Prostate gland (tissue), 2 donors: Measurements from ENCODE around the gene THEM4. TPM values are rescaled to one million over a fixed set of nuclear protein-coding genes. Genes with fewer than 3 reads are reported as not detected.

Experiments used
- DNase-seq: peaks from one replicate; pipeline ENCODE4 v3.0.0-alpha.2; 2019; ENCODE audit warnings: low spot score
- H3K27ac ChIP-seq, 2 donors: fragments of 200-600 bp; sonication (generic); 2 replicates each; pipeline ENCODE4 v1.5.1; 2017 to 2019
- H3K27me3 ChIP-seq: fragments of 200-600 bp; sonication (generic); replicated peaks from 2 replicates; pipeline ENCODE4 v1.5.1; 2019; ENCODE audit not compliant: insufficient read depth
- H3K36me3 ChIP-seq, 2 donors: fragments of 200-600 bp; sonication (generic); 1 replicate in 1 of 2; 2 replicates in 1 of 2; pipeline versions ENCODE4 v1.5.1 to v1.8.1; 2017 to 2019
- H3K4me1 ChIP-seq: fragments of 200-600 bp; sonication (generic); replicated peaks from 2 replicates; pipeline ENCODE4 v1.5.1; 2019
- H3K4me3 ChIP-seq, 2 donors: fragments of 200-600 bp; sonication (generic); 2 replicates each; pipeline ENCODE4 v1.5.1; 2017 to 2019
- H3K9me3 ChIP-seq: fragments of 200-600 bp; sonication (generic); 2 replicates; pipeline ENCODE4 v1.5.1; 2017
- POLR2A ChIP-seq: fragments of 450-650 bp; IDR thresholded peaks from one replicate; pipeline ENCODE4 v1.6.1; 2016; ENCODE audit warnings: antibody characterized with exemption, mild to moderate bottlenecking
- POLR2AphosphoS5 ChIP-seq: sonication (generic); formaldehyde crosslinking; IDR thresholded peaks from one replicate; pipeline ENCODE4 v1.6.1; 2017; ENCODE audit warnings: antibody characterized with exemption
- WGBS: methylation state at CpG from one replicate; pipeline ENCODE4 v1.1.5; 2018; 5-methylcytosine and 5-hydroxymethylcytosine counted together
- intact Hi-C: fragments of 100-400 bp; cut with DNase I; formaldehyde crosslinking; loops from one replicate; pipeline ENCODE4 v1.14.2; 2022
- total RNA-seq, 2 donors: library from RNA; depleted of rRNA; stranded (reverse); fragments of >200 nt; gene quantifications; one replicate each; pipeline ENCODE4 v1.1.0, GENCODE V29; 2016
- TF ChIP-seq, protein P1 (sequence below), 4 experiments: fragments of 200-600 bp in 2 of 4; fragments of 450-650 bp in 2 of 4; sonication (generic) in 2 of 4; IDR thresholded peaks; 1 replicate in 3 of 4; 2 replicates in 1 of 4; pipeline ENCODE4 v1.5.1; 2016 to 2019; ENCODE audit warnings: antibody characterized with exemption in 4 of 4, mild to moderate bottlenecking in 2 of 4, moderate library complexity in 2 of 4

The THEM4 gene
- total RNA-seq, 2 donors from 2014 or later, result 21.2 to 30.3 TPM

- Histone ChIP-seq H3K27ac (peak overlapping the region in 1 of 2 donors; percentile 54), H3K4me1 (no peaks in the 10 kb centered on the region), H3K27me3 (no peaks in the 10 kb centered on the region), H3K4me3 (no peak overlapping the region), H3K9me3 (no peaks in the 10 kb centered on the region), H3K36me3 (no peaks in the 10 kb centered on the region)
- TF ChIP-seq, protein P1, sequence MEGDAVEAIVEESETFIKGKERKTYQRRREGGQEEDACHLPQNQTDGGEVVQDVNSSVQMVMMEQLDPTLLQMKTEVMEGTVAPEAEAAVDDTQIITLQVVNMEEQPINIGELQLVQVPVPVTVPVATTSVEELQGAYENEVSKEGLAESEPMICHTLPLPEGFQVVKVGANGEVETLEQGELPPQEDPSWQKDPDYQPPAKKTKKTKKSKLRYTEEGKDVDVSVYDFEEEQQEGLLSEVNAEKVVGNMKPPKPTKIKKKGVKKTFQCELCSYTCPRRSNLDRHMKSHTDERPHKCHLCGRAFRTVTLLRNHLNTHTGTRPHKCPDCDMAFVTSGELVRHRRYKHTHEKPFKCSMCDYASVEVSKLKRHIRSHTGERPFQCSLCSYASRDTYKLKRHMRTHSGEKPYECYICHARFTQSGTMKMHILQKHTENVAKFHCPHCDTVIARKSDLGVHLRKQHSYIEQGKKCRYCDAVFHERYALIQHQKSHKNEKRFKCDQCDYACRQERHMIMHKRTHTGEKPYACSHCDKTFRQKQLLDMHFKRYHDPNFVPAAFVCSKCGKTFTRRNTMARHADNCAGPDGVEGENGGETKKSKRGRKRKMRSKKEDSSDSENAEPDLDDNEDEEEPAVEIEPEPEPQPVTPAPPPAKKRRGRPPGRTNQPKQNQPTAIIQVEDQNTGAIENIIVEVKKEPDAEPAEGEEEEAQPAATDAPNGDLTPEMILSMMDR (IDR thresholded peaks at IDR 0.05), result no peak
- TF ChIP-seq POLR2A (no peak), POLR2AphosphoS5 (no peak)
- intact Hi-C loops, result no loop called here
- 42% methylated on average over 3 of the region's 3 CpGs for WGBS
- DNase-seq, result no peak
Measured at GRCh38 chr1:151935154-151935553, 25.8 kb upstream of the THEM4 start.

DNA sequence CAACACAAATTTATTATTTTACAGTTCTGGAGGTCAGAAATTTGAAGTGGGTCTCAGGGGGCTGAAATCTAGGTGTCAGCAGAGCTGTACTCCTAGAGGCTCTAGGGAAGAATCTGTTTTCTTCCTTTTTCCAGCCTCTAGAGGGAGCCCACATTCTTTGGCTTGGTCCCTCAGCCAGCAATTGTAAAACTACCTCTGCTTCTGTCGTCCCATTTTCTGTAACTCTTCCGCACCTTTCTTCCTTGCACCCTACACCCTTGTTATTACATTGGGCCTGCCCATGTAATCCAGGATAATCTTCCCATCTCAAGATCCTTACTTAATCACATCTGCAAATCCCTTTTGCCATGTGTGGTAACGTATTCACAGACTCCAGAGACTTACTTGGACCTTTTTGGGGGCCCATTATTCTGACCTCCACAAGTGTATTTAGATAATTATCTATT lies 24.8 kb upstream of the THEM4 start:
- Histone ChIP-seq H3K9me3 (no peaks in the 10 kb centered on the region), H3K4me1 (no peaks in the 10 kb centered on the region), H3K4me3 (no peak overlapping the region), H3K36me3 (no peaks in the 10 kb centered on the region), H3K27ac (no peak overlapping the region), H3K27me3 (no peaks in the 10 kb centered on the region)
- peak; percentile 52 for DNase-seq
- intact Hi-C loops, result no loop called here
- 27% methylated on average over 3 of the region's 3 CpGs for WGBS
- TF ChIP-seq POLR2A (no peak), POLR2AphosphoS5 (peak; percentile 25)
- TF ChIP-seq, protein P1 (IDR thresholded peaks at IDR 0.05), result peak; percentile 46 to 78 (median 72)

GRCh38 chr1:151924691-151925587 lies 15.6 kb upstream of the THEM4 start:
- Histone ChIP-seq H3K27ac (no peak overlapping the region), H3K9me3 (no peaks in the 10 kb centered on the region), H3K4me3 (no peak overlapping the region), H3K36me3 (no peaks in the 10 kb centered on the region), H3K4me1 (no peaks in the 10 kb centered on the region), H3K27me3 (no peaks in the 10 kb centered on the region)
- no peak for DNase-seq
- intact Hi-C loops, result no loop called here
- whole genome bisulfite sequencing, result 97% methylated on average over 1 of the region's 1 CpG
- TF ChIP-seq, protein P1 (IDR thresholded peaks at IDR 0.05), result no peak
- TF ChIP-seq POLR2AphosphoS5 (no peak), POLR2A (no peak)

DNA sequence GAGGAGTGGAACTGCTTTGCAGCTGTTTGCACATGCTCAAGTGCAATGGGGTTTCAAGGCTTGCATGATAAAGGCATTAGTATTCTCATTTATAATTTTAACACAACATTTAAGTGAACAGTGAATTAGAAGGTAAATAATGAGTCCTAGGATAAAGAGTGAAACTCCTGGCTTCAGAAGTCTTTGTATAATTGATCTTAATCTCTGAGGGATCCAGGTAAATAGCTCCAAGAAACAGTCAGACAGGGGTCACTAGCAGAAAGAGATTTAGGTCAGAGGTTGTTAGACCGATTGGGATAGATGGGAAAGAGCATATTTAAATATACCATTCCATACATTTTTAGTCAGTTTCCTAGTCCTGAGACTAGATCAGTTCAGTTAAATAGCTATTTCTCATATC lies 14.1 kb upstream of the THEM4 start:
- 64% methylated on average over 1 of the region's 1 CpG for WGBS
- Histone ChIP-seq H3K27ac (no peak overlapping the region), H3K9me3 (no peaks in the 10 kb centered on the region), H3K36me3 (no peaks in the 10 kb centered on the region), H3K4me3 (no peak overlapping the region), H3K27me3 (no peaks in the 10 kb centered on the region), H3K4me1 (no peaks in the 10 kb centered on the region)
- TF ChIP-seq POLR2A (no peak), POLR2AphosphoS5 (no peak)
- TF ChIP-seq, protein P1 (IDR thresholded peaks at IDR 0.05), result no peak
- intact Hi-C loops, result no loop called here
- no peak for DNase-seq

GRCh38 chr1:151920149-151920548 lies 10.8 kb upstream of the THEM4 start:
- Histone ChIP-seq H3K4me3 (no peak overlapping the region), H3K36me3 (no peaks in the 10 kb centered on the region), H3K27ac (no peak overlapping the region), H3K9me3 (no peaks in the 10 kb centered on the region), H3K27me3 (no peaks in the 10 kb centered on the region), H3K4me1 (no peaks in the 10 kb centered on the region)
- WGBS, result 44% methylated on average over 3 of the region's 3 CpGs
- TF ChIP-seq POLR2AphosphoS5 (no peak), POLR2A (no peak)
- TF ChIP-seq, protein P1 (IDR thresholded peaks at IDR 0.05), result no peak
- no peak for DNase-seq
- intact Hi-C loops, result no loop called here
